Breast epithelium (tissue), 4 donors: ENCODE results near the gene SH3BP5. TPM values are rescaled to one million over a fixed set of nuclear protein-coding genes. Genes with fewer than 3 reads are reported as not detected.

Source experiments
- DNase-seq, 2 donors: peaks; one replicate each; pipeline ENCODE4 v3.0.0-alpha.2; 2019; ENCODE audit warnings: low spot score in 2 of 2
- H3K27ac ChIP-seq, 2 donors: fragments of 200-600 bp; sonication (generic) in 1 of 2; one replicate each; pipeline ENCODE4 v1.5.1; 2016 to 2019; ENCODE audit warnings: mild to moderate bottlenecking in 1 of 2
- H3K27me3 ChIP-seq, 2 donors: fragments of 200-600 bp; sonication (generic) in 1 of 2; one replicate each; pipeline versions ENCODE4 v1.5.1 to v1.6.0; 2017 to 2019; ENCODE audit warnings: control low read depth in 1 of 2, mild to moderate bottlenecking in 1 of 2
- H3K36me3 ChIP-seq: fragments of 200-600 bp; one replicate; pipeline ENCODE4 v1.5.1; 2019
- H3K4me1 ChIP-seq, 2 donors: fragments of 200-600 bp; sonication (generic); one replicate each; pipeline ENCODE4 v1.5.1; 2016 to 2019; ENCODE audit warnings: control low read depth in 1 of 2
- H3K4me3 ChIP-seq, 3 donors: fragments of 200-600 bp; sonication (generic); 1 replicate in 2 of 3; 2 replicates in 1 of 3; pipeline ENCODE4 v1.5.1; 2016 to 2019; ENCODE audit warnings: mild to moderate bottlenecking in 3 of 3, moderate library complexity in 2 of 3
- H3K9me3 ChIP-seq, 2 donors: fragments of 200-600 bp; sonication (generic) in 1 of 2; one replicate each; pipeline ENCODE4 v1.5.1; 2016 to 2019; ENCODE audit warnings: control low read depth in 1 of 2
- POLR2A ChIP-seq: fragments of 450-650 bp; IDR thresholded peaks from one replicate; pipeline ENCODE4 v1.6.1; 2016; ENCODE audit warnings: antibody characterized with exemption, mild to moderate bottlenecking, moderate library complexity
- POLR2AphosphoS5 ChIP-seq, 3 donors: sonication (generic); formaldehyde crosslinking; IDR thresholded peaks; one replicate each; pipeline ENCODE4 v1.6.1; 2017; ENCODE audit warnings: antibody characterized with exemption in 3 of 3
- intact Hi-C: fragments of 100-400 bp; cut with DNase I; formaldehyde crosslinking; loops from one replicate; pipeline ENCODE4 v1.15.1; 2023; ENCODE audit warnings: low total_unique reads
- total RNA-seq, 3 donors: library from RNA; depleted of rRNA; stranded (reverse); fragments of >200 nt; gene quantifications; one replicate each; pipeline ENCODE4 v1.1.0, GENCODE V29; 2016
- TF ChIP-seq, protein P1 (sequence below), 3 donors: fragments of 450-650 bp; IDR thresholded peaks; one replicate each; pipeline ENCODE4 v1.5.1; 2016 to 2017; ENCODE audit warnings: antibody characterized with exemption in 3 of 3, mild to moderate bottlenecking in 3 of 3, moderate library complexity in 3 of 3

Gene SH3BP5
- total RNA-seq, 3 donors from 2014 or later = 56.9 to 96.2 (median 83.2) TPM

DNA sequence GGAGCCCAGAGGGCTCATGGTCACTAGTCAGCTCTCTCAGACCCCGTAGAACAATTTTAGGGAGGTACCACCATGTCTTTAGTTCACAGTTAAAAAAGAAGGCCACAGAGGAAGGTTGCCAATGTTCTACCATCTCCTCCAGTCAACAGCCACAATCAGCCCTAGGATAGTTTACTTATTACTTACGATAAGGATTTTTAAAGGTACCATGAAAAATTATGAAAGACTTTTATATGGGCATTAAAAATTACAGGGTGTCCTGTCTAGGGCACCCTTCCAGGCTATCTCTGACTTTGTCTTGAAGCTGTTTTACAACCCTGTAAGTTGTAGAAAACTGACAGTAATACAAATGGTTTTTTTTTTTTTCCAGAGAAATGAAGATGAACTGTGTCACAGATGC is 68.5 kb downstream of the SH3BP5 start:
- peak overlapping the region; percentile 74 to 77 for H3K27ac ChIP-seq
- intact Hi-C loops = loop anchor here (10.0 kb wide), 1 partner anchor 121 kb away; no protein-coding TSS in a partner anchor

DNA sequence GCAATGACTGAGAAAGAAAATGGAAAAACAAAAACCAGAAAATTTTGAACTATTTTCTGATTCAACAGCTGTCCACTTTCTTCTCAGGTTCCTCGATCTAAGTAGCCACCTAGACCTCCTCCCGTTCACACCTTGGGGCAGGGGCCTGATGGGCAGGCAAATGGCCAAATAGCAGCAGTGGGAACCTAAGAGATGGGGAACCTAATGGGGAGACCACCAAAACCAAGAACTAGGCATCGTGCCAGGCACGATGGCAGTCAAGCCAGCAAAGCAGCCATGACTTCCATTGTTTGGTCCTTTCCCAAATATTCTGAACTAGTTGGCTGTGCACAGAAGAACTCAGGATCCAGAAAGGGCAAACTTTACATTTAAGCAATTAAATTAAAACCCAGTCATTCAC is 69.3 kb downstream of the SH3BP5 start:
- intact Hi-C loops = loop anchor here (10.0 kb wide), 1 partner anchor 122 kb away; no protein-coding TSS in a partner anchor
- no peak for DNase-seq
- peak overlapping the region; percentile 74 to 77 for H3K27ac ChIP-seq
- no peak overlapping the region for H3K4me3 ChIP-seq
- H3K27me3 ChIP-seq = no peaks in the 10 kb centered on the region
- H3K36me3 ChIP-seq = no peaks in the 10 kb centered on the region
- no peaks in the 10 kb centered on the region for H3K4me1 ChIP-seq
- no peaks in the 10 kb centered on the region for H3K9me3 ChIP-seq
- TF ChIP-seq, protein P1, sequence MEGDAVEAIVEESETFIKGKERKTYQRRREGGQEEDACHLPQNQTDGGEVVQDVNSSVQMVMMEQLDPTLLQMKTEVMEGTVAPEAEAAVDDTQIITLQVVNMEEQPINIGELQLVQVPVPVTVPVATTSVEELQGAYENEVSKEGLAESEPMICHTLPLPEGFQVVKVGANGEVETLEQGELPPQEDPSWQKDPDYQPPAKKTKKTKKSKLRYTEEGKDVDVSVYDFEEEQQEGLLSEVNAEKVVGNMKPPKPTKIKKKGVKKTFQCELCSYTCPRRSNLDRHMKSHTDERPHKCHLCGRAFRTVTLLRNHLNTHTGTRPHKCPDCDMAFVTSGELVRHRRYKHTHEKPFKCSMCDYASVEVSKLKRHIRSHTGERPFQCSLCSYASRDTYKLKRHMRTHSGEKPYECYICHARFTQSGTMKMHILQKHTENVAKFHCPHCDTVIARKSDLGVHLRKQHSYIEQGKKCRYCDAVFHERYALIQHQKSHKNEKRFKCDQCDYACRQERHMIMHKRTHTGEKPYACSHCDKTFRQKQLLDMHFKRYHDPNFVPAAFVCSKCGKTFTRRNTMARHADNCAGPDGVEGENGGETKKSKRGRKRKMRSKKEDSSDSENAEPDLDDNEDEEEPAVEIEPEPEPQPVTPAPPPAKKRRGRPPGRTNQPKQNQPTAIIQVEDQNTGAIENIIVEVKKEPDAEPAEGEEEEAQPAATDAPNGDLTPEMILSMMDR (IDR thresholded peaks at IDR 0.05) = no peak

More for the DNA sequence above, 68.5 kb downstream of the SH3BP5 start:
- Histone ChIP-seq H3K9me3 (no peaks in the 10 kb centered on the region), H3K27me3 (no peaks in the 10 kb centered on the region), H3K4me1 (peaks cover 0 to 2% of the 10 kb centered on the region in 2 donors), H3K36me3 (no peaks in the 10 kb centered on the region), H3K4me3 (no peak overlapping the region)
- DNase-seq = no peak
- TF ChIP-seq POLR2AphosphoS5 (IDR thresholded peaks at IDR 0.05) = no peak
- TF ChIP-seq, protein P1 (IDR thresholded peaks at IDR 0.05) = no peak
- TF ChIP-seq POLR2A = no peak

DNA sequence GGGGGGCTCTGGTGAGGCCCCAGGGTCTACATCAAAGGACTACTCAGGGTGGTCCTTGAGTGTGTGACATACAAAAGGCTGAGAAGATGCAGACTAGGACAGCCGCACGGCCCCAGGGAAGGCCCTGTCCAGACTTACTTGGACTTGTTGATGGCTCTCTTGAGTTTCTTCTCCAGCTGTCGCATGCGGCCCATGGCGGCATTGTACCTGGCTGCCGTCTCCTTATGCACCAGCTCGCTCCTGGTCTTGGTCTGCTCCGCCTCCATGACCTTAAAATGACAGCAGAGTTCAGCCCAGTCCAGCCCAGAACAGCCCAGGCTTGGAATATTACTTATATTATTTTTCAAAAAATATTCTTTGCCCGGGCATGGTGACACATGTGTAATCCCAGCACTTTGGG is 70.4 kb downstream of the SH3BP5 start:
- Histone ChIP-seq H3K4me3 (no peak overlapping the region), H3K27ac (peak overlapping the region; percentile 30 to 62), H3K9me3 (no peaks in the 10 kb centered on the region), H3K4me1 (peaks cover 0 to 3% of the 10 kb centered on the region in 2 donors), H3K36me3 (no peaks in the 10 kb centered on the region), H3K27me3 (no peaks in the 10 kb centered on the region)
- no peak for DNase-seq
- TF ChIP-seq, protein P1 (IDR thresholded peaks at IDR 0.05) = no peak
- TF ChIP-seq POLR2AphosphoS5 (IDR thresholded peaks at IDR 0.05) (no peak), POLR2A (no peak)
- intact Hi-C loops = loop anchor here (10.0 kb wide), 1 partner anchor 123 kb away; no protein-coding TSS in a partner anchor

DNA sequence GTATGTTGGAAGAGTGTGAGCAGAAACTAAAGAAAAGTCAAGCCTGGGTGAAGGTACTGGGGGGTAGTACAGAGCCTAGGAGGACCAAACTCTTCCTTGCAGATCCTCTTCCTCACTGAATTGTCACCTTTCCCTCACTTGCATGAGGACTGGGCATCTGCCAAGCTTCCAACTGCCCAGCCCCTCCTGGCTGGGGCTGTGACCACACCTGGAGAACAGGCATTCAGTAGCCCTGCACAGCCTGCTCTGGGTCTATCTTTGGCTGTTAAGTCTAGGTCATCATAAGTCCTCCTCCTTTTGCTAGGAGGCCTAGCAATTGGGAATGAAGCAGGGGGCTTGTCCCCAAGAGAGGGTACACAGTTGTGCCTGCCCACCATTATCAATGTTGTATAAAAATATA is 71.1 kb downstream of the SH3BP5 start:
- Histone ChIP-seq H3K27ac (peak overlapping the region; percentile 4 to 30), H3K4me1 (peaks cover 0 to 3% of the 10 kb centered on the region in 2 donors), H3K9me3 (no peaks in the 10 kb centered on the region), H3K27me3 (no peaks in the 10 kb centered on the region), H3K4me3 (no peak overlapping the region), H3K36me3 (no peaks in the 10 kb centered on the region)
- intact Hi-C loops = loop anchor here (10.0 kb wide), 1 partner anchor 124 kb away; no protein-coding TSS in a partner anchor
- TF ChIP-seq, protein P1 (IDR thresholded peaks at IDR 0.05) = no peak
- TF ChIP-seq POLR2A (no peak), POLR2AphosphoS5 (IDR thresholded peaks at IDR 0.05) (no peak)
- no peak for DNase-seq

DNA sequence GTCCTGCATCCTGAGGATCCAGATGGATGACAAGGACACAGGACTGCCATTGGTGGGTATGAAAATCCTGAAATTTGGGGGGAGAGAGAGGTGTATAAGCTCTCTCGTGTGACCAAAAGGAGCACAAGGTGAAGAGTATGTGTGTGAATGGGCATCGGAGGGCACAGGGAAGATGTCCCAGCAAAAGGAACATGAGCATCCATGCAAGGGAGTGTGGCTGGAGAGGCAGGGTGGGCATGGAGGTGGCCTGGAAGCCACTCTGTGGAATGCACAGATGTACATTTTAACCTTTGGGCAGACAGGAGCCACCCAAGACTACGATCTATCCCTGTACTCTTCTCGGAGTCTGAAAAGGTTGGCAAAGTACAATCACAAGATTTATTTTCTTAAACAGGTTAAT is 71.9 kb downstream of the SH3BP5 start:
- intact Hi-C loops = loop anchor here (10.0 kb wide), 1 partner anchor 124 kb away; no protein-coding TSS in a partner anchor
- Histone ChIP-seq H3K9me3 (no peaks in the 10 kb centered on the region), H3K27me3 (no peaks in the 10 kb centered on the region), H3K27ac (peak overlapping the region; percentile 4 to 14), H3K36me3 (no peaks in the 10 kb centered on the region), H3K4me1 (peaks cover 0 to 3% of the 10 kb centered on the region in 2 donors), H3K4me3 (no peak overlapping the region)
- TF ChIP-seq POLR2A (no peak), POLR2AphosphoS5 (IDR thresholded peaks at IDR 0.05) (no peak)
- TF ChIP-seq, protein P1 (IDR thresholded peaks at IDR 0.05) = no peak
- no peak for DNase-seq
